ENCODE measurements around the gene SPTBN1.

DNA sequence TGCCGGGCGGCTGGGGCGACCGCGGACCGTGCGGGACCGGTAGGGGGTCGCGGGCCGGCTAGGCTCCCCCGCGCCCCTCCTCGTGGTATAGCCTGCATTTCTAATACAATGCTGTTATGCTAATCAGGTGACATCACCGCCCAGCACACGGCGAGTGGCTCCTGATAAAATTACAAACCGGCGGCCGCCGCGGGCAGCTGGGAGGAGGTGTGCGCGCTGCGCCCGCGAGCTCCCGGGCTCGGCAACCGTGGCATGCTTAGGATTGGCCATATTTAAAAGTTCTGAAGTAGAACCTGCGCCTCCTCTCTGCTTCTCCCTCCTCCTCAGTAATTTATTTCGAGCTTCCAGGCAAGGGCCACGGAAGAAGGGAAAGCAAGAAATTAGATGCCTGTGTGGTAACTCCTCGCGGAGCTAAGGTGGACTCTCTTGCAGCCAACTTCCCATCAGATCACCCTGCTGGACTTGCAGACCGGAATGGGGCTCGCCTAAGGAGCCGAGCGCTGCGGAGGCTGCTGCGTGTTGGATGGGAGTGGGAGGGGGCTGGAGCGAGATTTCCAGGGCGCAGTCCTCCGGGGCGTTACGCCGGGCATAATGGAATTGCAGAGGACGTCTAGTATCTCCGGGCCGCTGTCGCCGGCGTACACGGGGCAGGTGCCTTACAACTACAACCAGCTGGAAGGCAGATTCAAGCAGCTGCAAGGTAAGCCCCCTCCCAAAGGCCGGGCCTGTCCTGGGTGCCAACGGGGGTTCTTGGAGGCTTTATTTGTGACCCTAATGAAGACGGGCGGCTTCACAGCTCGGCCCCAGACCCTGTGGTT lies 102.3 kb downstream of the SPTBN1 start:
- TF ChIP-seq, protein P1, sequence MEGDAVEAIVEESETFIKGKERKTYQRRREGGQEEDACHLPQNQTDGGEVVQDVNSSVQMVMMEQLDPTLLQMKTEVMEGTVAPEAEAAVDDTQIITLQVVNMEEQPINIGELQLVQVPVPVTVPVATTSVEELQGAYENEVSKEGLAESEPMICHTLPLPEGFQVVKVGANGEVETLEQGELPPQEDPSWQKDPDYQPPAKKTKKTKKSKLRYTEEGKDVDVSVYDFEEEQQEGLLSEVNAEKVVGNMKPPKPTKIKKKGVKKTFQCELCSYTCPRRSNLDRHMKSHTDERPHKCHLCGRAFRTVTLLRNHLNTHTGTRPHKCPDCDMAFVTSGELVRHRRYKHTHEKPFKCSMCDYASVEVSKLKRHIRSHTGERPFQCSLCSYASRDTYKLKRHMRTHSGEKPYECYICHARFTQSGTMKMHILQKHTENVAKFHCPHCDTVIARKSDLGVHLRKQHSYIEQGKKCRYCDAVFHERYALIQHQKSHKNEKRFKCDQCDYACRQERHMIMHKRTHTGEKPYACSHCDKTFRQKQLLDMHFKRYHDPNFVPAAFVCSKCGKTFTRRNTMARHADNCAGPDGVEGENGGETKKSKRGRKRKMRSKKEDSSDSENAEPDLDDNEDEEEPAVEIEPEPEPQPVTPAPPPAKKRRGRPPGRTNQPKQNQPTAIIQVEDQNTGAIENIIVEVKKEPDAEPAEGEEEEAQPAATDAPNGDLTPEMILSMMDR (IDR thresholded peaks at IDR 0.05; ENCODE audit: low read length) = no peak
- TF ChIP-seq EZH2 (IDR thresholded peaks at IDR 0.05; ENCODE audit: borderline replicate concordance, low read length) = no peak

Data from OCI-LY1 (cell line).